OCI-LY3 (cell line): Measurements from ENCODE around the gene MAFB.

Experiments used
- EZH2phosphoT487 ChIP-seq: fragments of 200-600 bp; shearing (Covaris generic); IDR thresholded peaks from 2 replicates; pipeline ENCODE4 v1.6.1; 2018; ENCODE audit warnings: antibody characterized with exemption, mixed run types, low read depth
- TF ChIP-seq, protein P1 (sequence below): fragments of 200-600, 300-600 bp; sonication (generic); IDR thresholded peaks from 2 replicates; pipeline ENCODE4 v1.5.1; 2014; ENCODE audit warnings: antibody characterized with exemption, low read length, low read depth

DNA sequence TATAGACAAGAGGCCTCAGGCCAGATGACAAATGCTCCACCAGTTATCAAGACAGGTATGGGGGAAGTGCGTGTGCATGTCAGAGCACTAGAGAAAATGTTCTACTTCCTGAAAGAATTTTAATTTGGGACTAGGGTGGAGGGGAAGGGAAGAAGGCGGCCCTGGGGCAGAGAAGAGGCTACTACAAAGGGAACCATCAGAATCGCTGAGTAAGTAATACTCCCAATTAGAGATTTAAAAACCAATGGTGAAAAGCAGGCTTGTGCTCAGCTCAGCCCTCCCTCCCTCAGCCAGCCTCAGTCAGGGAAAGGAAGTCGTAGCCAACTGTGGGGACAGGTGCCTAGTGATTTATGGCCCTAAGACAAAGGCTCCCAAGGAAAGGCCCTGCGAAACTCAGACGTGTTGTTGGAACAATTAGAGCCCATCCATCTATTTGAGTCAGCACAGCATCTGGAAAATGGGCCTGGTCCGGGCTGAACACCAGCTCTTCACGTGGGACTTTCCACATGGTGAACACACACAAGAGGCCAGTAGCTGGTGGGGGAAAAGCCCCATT is 15.0 kb upstream of the MAFB start:
- TF ChIP-seq, protein P1, sequence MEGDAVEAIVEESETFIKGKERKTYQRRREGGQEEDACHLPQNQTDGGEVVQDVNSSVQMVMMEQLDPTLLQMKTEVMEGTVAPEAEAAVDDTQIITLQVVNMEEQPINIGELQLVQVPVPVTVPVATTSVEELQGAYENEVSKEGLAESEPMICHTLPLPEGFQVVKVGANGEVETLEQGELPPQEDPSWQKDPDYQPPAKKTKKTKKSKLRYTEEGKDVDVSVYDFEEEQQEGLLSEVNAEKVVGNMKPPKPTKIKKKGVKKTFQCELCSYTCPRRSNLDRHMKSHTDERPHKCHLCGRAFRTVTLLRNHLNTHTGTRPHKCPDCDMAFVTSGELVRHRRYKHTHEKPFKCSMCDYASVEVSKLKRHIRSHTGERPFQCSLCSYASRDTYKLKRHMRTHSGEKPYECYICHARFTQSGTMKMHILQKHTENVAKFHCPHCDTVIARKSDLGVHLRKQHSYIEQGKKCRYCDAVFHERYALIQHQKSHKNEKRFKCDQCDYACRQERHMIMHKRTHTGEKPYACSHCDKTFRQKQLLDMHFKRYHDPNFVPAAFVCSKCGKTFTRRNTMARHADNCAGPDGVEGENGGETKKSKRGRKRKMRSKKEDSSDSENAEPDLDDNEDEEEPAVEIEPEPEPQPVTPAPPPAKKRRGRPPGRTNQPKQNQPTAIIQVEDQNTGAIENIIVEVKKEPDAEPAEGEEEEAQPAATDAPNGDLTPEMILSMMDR, result no peak
- TF ChIP-seq EZH2phosphoT487, result no peak
